ENCODE results near the gene RAPSN.

The RAPSN gene

GRCh38 chr11:47391711-47392432 lies 57.1 kb downstream of the RAPSN start:
- DNase-seq (ENCODE audit: insufficient read length, low spot score) (no peak), FAIRE-seq (no peak)

- no peak for FAIRE-seq
- DNase-seq (ENCODE audit: insufficient read length, low spot score) = no peak
Measured at GRCh38 chr11:47391077-47391583, 57.8 kb downstream of the RAPSN start.

GRCh38 chr11:47390422-47390760 lies 58.5 kb downstream of the RAPSN start:
- FAIRE-seq = no peak
- DNase-seq (ENCODE audit: insufficient read length, low spot score) = no peak

GRCh38 chr11:47389577-47390421 lies 59.1 kb downstream of the RAPSN start:
- DNase-seq (ENCODE audit: insufficient read length, low spot score) (no peak), FAIRE-seq (no peak)

GRCh38 chr11:47388697-47389576 lies 60.0 kb downstream of the RAPSN start:
- FAIRE-seq (peak; percentile 23), DNase-seq (ENCODE audit: insufficient read length, low spot score) (no peak)

- FAIRE-seq (peak; percentile 49), DNase-seq (ENCODE audit: insufficient read length, low spot score) (no peak)
Measured at GRCh38 chr11:47387944-47388696, 60.8 kb downstream of the RAPSN start.
